ENCODE results near the gene HPS1. TPM values are rescaled to one million over a fixed set of nuclear protein-coding genes. Genes with fewer than 3 reads are reported as not detected.
A peak's percentile ranks its signal among the peaks of the same experiment; 100 is the strongest.

Gene HPS1
- total RNA-seq, 2 experiments from 2014 or later: 53.2 to 68.7 TPM

- Histone ChIP-seq H3K9me2 (ENCODE audit: insufficient read depth, low read length) (no peaks in the 10 kb centered on the region), H3K4me3 (ENCODE audit: low read depth, low read length, poor library complexity, severe bottlenecking) (no peak overlapping the region), H4K20me1 (ENCODE audit: insufficient read depth, low read length) (no peaks in the 10 kb centered on the region), H3K36me3 (ENCODE audit: insufficient read depth, low read length) (peaks cover 79% of the 10 kb centered on the region), H3K4me1 (ENCODE audit: insufficient read depth, low read length, poor library complexity, severe bottlenecking) (no peaks in the 10 kb centered on the region), H2AFZ (ENCODE audit: low read length) (no peak overlapping the region), H3K27ac (ENCODE audit: low read depth, low read length, poor library complexity, severe bottlenecking) (no peak overlapping the region), H3K79me2 (ENCODE audit: insufficient read depth, low read depth, low read length) (no peaks in the 10 kb centered on the region), H3K4me2 (ENCODE audit: low read length) (no peak overlapping the region), H3K9me3 (ENCODE audit: low read length) (peaks cover 5% of the 10 kb centered on the region; the same call in 1 of the 2 replicates)
- TSS peak; percentile 36 for BruUV-seq (replicated peaks)
- ChIA-PET POLR2A (interaction anchor here (0.6 to 1.1 kb wide), 2 partner anchors 9 to 127 kb away, joined by 3 read pairs; no protein-coding TSS in a partner anchor), CTCF (ENCODE audit: unreplicated experiment) (no interaction called here)
- no peak for DNase-seq (ENCODE audit: low spot score)
- TF ChIP-seq CTCF (conservative IDR thresholded peaks at IDR 0.05; ENCODE audit: low read length) (no peak), EZH2phosphoT487 (IDR thresholded peaks at IDR 0.05; ENCODE audit: borderline replicate concordance, low read depth, low read length) (no peak)
- intact Hi-C loops (cut with micrococcal nuclease; ENCODE audit: unreplicated experiment): no loop called here
These were observed 14.4 kb downstream of the HPS1 start for GRCh38 chr10:98432330-98432729.

- H2AFZ ChIP-seq (ENCODE audit: low read length): no peak overlapping the region
- H4K20me1 ChIP-seq (ENCODE audit: insufficient read depth, low read length): no peaks in the 10 kb centered on the region
- no peaks in the 10 kb centered on the region for H3K4me1 ChIP-seq (ENCODE audit: insufficient read depth, low read length, poor library complexity, severe bottlenecking)
- no peak overlapping the region for H3K4me2 ChIP-seq (ENCODE audit: low read length)
- peaks cover 5% of the 10 kb centered on the region; the same call in 1 of the 2 replicates for H3K9me3 ChIP-seq (ENCODE audit: low read length)
- intact Hi-C loops (cut with micrococcal nuclease; ENCODE audit: unreplicated experiment): no loop called here
- no peak overlapping the region for H3K27ac ChIP-seq (ENCODE audit: low read depth, low read length, poor library complexity, severe bottlenecking)
- H3K9me2 ChIP-seq (ENCODE audit: insufficient read depth, low read length): no peaks in the 10 kb centered on the region
- POLR2A ChIA-PET: no interaction called here
- CTCF ChIA-PET (ENCODE audit: unreplicated experiment): no interaction called here
- H3K36me3 ChIP-seq (ENCODE audit: insufficient read depth, low read length): peaks cover 76% of the 10 kb centered on the region
- no peak overlapping the region for H3K4me3 ChIP-seq (ENCODE audit: low read depth, low read length, poor library complexity, severe bottlenecking)
- H3K79me2 ChIP-seq (ENCODE audit: insufficient read depth, low read depth, low read length): no peaks in the 10 kb centered on the region
- no TSS peak for BruUV-seq (replicated peaks)
- TF ChIP-seq EZH2phosphoT487 (IDR thresholded peaks at IDR 0.05; ENCODE audit: borderline replicate concordance, low read depth, low read length): no peak
- no peak for TF ChIP-seq CTCF (conservative IDR thresholded peaks at IDR 0.05; ENCODE audit: low read length)
- no peak for DNase-seq (ENCODE audit: low spot score)
These were observed 15.7 kb downstream of the HPS1 start for GRCh38 chr10:98431016-98431415.

- Histone ChIP-seq H3K9me3 (ENCODE audit: low read length) (peaks cover 5% of the 10 kb centered on the region; the same call in 1 of the 2 replicates), H3K79me2 (ENCODE audit: insufficient read depth, low read depth, low read length) (no peaks in the 10 kb centered on the region), H3K4me3 (ENCODE audit: low read depth, low read length, poor library complexity, severe bottlenecking) (no peak overlapping the region), H3K27ac (ENCODE audit: low read depth, low read length, poor library complexity, severe bottlenecking) (no peak overlapping the region), H3K4me2 (ENCODE audit: low read length) (no peak overlapping the region), H4K20me1 (ENCODE audit: insufficient read depth, low read length) (no peaks in the 10 kb centered on the region), H3K9me2 (ENCODE audit: insufficient read depth, low read length) (no peaks in the 10 kb centered on the region), H2AFZ (ENCODE audit: low read length) (no peak overlapping the region), H3K36me3 (ENCODE audit: insufficient read depth, low read length) (peaks cover 73% of the 10 kb centered on the region), H3K4me1 (ENCODE audit: insufficient read depth, low read length, poor library complexity, severe bottlenecking) (no peaks in the 10 kb centered on the region)
- POLR2A ChIA-PET: no interaction called here
- CTCF ChIA-PET (ENCODE audit: unreplicated experiment): no interaction called here
- intact Hi-C loops (cut with micrococcal nuclease; ENCODE audit: unreplicated experiment): no loop called here
- no TSS peak for BruUV-seq (replicated peaks)
- TF ChIP-seq EZH2phosphoT487 (IDR thresholded peaks at IDR 0.05; ENCODE audit: borderline replicate concordance, low read depth, low read length): no peak
- TF ChIP-seq CTCF (conservative IDR thresholded peaks at IDR 0.05; ENCODE audit: low read length): no peak
- DNase-seq (ENCODE audit: low spot score): no peak
These were observed 16.3 kb downstream of the HPS1 start for GRCh38 chr10:98430427-98430826.

Measured in OCI-LY7 (cell line).